HepG2 (cell line): Measurements from ENCODE around the gene ATP8B1. TPM values are rescaled to one million over a fixed set of nuclear protein-coding genes. Genes with fewer than 3 reads are reported as not detected.

ENCODE experiments used
- ETV5 ChIP-seq: IDR thresholded peaks from 2 replicates; pipeline ENCODE4 v1.6.1; 2018; ENCODE audit warnings: missing biosample characterization, missing genetic modification reagents, inconsistent platforms, borderline replicate concordance
- FOXA1 ChIP-seq, 2 experiments: fragments of 450-650 bp in 1 of 2; sonication (generic) in 1 of 2; formaldehyde crosslinking in 1 of 2; IDR thresholded peaks; 2 replicates each; pipeline versions ENCODE4 v1.4.0 to v1.6.1; 2016 to 2020; ENCODE audit warnings: missing genetic modification reagents in 1 of 2
- KAT8 ChIP-seq: IDR thresholded peaks from 2 replicates; pipeline ENCODE4 v1.6.1; 2016; ENCODE audit warnings: missing genetic modification reagents, missing compliant biosample characterization
- KMT2A ChIP-seq: sonication (generic); formaldehyde crosslinking; IDR thresholded peaks from 2 replicates; pipeline ENCODE4 v1.4.0; 2020; ENCODE audit warnings: missing genetic modification reagents
- MIXL1 ChIP-seq: IDR thresholded peaks from 2 replicates; pipeline ENCODE4 v1.6.1; 2016
- MTF2 ChIP-seq: sonication (generic); formaldehyde crosslinking; IDR thresholded peaks from 2 replicates; pipeline ENCODE4 v1.5.0; 2020; ENCODE audit warnings: missing genetic modification reagents, borderline replicate concordance
- RCOR2 ChIP-seq: IDR thresholded peaks from 2 replicates; pipeline ENCODE4 v1.6.1; 2016; ENCODE audit warnings: missing biosample characterization, missing genetic modification reagents
- SAFB2 ChIP-seq: sonication (generic); formaldehyde crosslinking; IDR thresholded peaks from 2 replicates; pipeline ENCODE4 v1.5.1; 2020; ENCODE audit warnings: missing genetic modification reagents, low read depth, mild to moderate bottlenecking, borderline replicate concordance
- SCMH1 ChIP-seq: sonication (generic); formaldehyde crosslinking; IDR thresholded peaks from 2 replicates; pipeline ENCODE4 v1.9.0; 2021; ENCODE audit warnings: missing genetic modification reagents, mild to moderate bottlenecking, borderline replicate concordance
- SRF ChIP-seq: IDR thresholded peaks from 2 replicates; pipeline ENCODE4 v1.6.1; 2011; ENCODE audit warnings: mild to moderate bottlenecking, low read depth, low read length, moderate library complexity
- TARDBP ChIP-seq: sonication (generic); formaldehyde crosslinking; IDR thresholded peaks from 2 replicates; pipeline ENCODE4 v1.8.0; 2022; ENCODE audit warnings: mild to moderate bottlenecking, missing genetic modification reagents
- YY1 ChIP-seq: IDR thresholded peaks from 2 replicates; pipeline ENCODE4 v1.6.1; 2011; ENCODE audit warnings: low read length, low read depth, moderate library complexity, mild to moderate bottlenecking; ENCODE audit not compliant: insufficient read depth, insufficient replicate concordance
- ZNF430 ChIP-seq: sonication (generic); formaldehyde crosslinking; IDR thresholded peaks from 2 replicates; pipeline ENCODE4 v1.9.0; 2021; ENCODE audit warnings: mild to moderate bottlenecking, missing genetic modification reagents
- ZNF484 ChIP-seq: sonication (generic); formaldehyde crosslinking; IDR thresholded peaks from 2 replicates; pipeline ENCODE4 v1.5.1; 2020; ENCODE audit warnings: mild to moderate bottlenecking, low read depth, missing genetic modification reagents, borderline replicate concordance
- ZNF530 ChIP-seq: sonication (generic); formaldehyde crosslinking; IDR thresholded peaks from 2 replicates; pipeline ENCODE4 v1.5.0; 2020; ENCODE audit warnings: low read depth, mild to moderate bottlenecking, missing genetic modification reagents
- ZNF543 ChIP-seq: sonication (generic); formaldehyde crosslinking; IDR thresholded peaks from 2 replicates; pipeline ENCODE4 v1.4.0; 2020; ENCODE audit warnings: mild to moderate bottlenecking, missing genetic modification reagents
- ZNF563 ChIP-seq: sonication (generic); formaldehyde crosslinking; IDR thresholded peaks from 2 replicates; pipeline ENCODE4 v1.8.0; 2022; ENCODE audit warnings: mild to moderate bottlenecking, moderate library complexity, missing genetic modification reagents
- ZNF766 ChIP-seq: sonication (generic); formaldehyde crosslinking; IDR thresholded peaks from 2 replicates; pipeline ENCODE4 v1.5.0; 2020; ENCODE audit warnings: missing genetic modification reagents, borderline replicate concordance
- polyA plus RNA-seq, 8 experiments: library from polyadenylated mRNA; depleted of rRNA in 3 of 8; stranded (reverse) in 7 of 8; unstranded in 1 of 8; fragments of >200 nt; fragmentation: Illumina TruSeq in 4 of 8; extraction: Trizol in 4 of 8; gene quantifications; 2 replicates each; pipeline versions ENCODE4 v1.2.1 to v1.2.3, GENCODE V29; 2011 to 2016; ENCODE audit warnings: low read depth in 4 of 8, missing spikeins in 1 of 8, mixed read lengths in 1 of 8; ENCODE audit not compliant: insufficient read depth in 1 of 8
- total RNA-seq, 5 experiments: library from RNA; depleted of rRNA; stranded (reverse); fragments of >200 nt; fragmentation: Illumina TruSeq; extraction: Trizol; gene quantifications; 2 replicates each; pipeline ENCODE4 v1.2.3, GENCODE V29; 2016; ENCODE audit warnings: low read depth in 1 of 5
- TF ChIP-seq, protein P1 (sequence below): sonication (generic); formaldehyde crosslinking; IDR thresholded peaks from 2 replicates; pipeline ENCODE4 v1.5.0; 2020; ENCODE audit warnings: missing genetic modification reagents, mild to moderate bottlenecking, borderline replicate concordance
- TF ChIP-seq, protein P2 (sequence below): sonication (generic); formaldehyde crosslinking; IDR thresholded peaks from 2 replicates; pipeline ENCODE4 v1.4.0; 2020; ENCODE audit warnings: missing genetic modification reagents
- TF ChIP-seq, protein P3 (sequence below): sonication (generic); formaldehyde crosslinking; IDR thresholded peaks from 2 replicates; pipeline ENCODE4 v1.4.0; 2020; ENCODE audit warnings: missing genetic modification reagents
- TF ChIP-seq, protein P4 (sequence below): sonication (generic); formaldehyde crosslinking; IDR thresholded peaks from 2 replicates; pipeline ENCODE4 v1.5.0; 2020; ENCODE audit warnings: missing genetic modification reagents, mild to moderate bottlenecking, borderline replicate concordance
- TF ChIP-seq, protein P5 (sequence below), 2 experiments: sonication (generic) in 1 of 2; formaldehyde crosslinking in 1 of 2; IDR thresholded peaks; 2 replicates each; pipeline versions ENCODE4 v1.4.0 to v1.6.1; 2018 to 2020; ENCODE audit warnings: missing genetic modification reagents in 2 of 2, borderline replicate concordance in 1 of 2, low read depth in 1 of 2, mild to moderate bottlenecking in 1 of 2, missing biosample characterization in 1 of 2

Gene ATP8B1
- total and polyA plus RNA-seq, 2 of the 13 experiments (the other 11 are each of a cell fraction or from before 2014, with no cell fraction given) = 2.8 to 4.0 TPM

DNA sequence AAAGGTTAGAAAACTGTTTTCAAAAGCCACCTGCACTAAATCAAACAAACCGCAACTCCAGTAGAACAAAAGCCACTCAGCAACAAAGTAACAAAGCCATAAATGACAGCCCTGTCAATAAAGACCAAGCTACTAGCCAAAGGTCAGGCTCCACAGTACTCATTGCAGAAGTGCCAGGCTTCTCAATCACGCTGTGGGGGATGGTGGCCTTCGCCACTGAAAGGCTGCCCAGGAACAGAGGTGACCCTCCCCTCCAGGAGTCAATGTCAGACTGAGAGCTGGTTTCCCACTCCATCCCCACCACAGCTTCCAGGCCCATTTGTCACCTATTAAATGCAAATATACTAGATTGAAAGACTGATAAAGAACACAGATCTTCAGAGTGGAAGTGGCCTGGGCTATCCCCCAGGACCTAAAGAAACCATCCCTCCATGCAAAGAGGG is 5.9 kb downstream of the ATP8B1 start (continued):
- TF ChIP-seq, protein P1, sequence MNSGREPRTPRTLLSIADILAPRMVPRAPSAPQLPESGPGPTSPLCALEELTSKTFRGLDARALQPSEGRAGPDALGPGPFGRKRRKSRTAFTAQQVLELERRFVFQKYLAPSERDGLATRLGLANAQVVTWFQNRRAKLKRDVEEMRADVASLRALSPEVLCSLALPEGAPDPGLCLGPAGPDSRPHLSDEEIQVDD (CRISPR knock-in tag) = no peak
- TF ChIP-seq KMT2A (no peak), ZNF430 (CRISPR knock-in tag) (peak; percentile 54; the same call in 1 of the 2 replicates), YY1 (no peak), ETV5 (CRISPR knock-in tag) (peak; percentile 51; the same call in 1 of the 2 replicates), TARDBP (CRISPR knock-in tag) (peak; percentile 79; the same call in 1 of the 2 replicates), ZNF530 (CRISPR knock-in tag) (no peak), MIXL1 (CRISPR knock-in tag) (peak; percentile 93), RCOR2 (CRISPR knock-in tag) (peak; percentile 57), ZNF484 (no peak), MTF2 (CRISPR knock-in tag) (no peak), ZNF766 (no peak), KAT8 (peak; percentile 37; the same call in 1 of the 2 replicates), FOXA1 (IDR thresholded peaks at IDR 0.05) (peak; percentile 87), FOXA1 (CRISPR knock-in tag; IDR thresholded peaks at IDR 0.05) (peak; percentile 95), SCMH1 (CRISPR knock-in tag) (no peak), SAFB2 (CRISPR knock-in tag) (no peak), SRF (peak; percentile 76; the same call in 1 of the 2 replicates), ZNF543 (CRISPR knock-in tag) (no peak), ZNF563 (no peak)
- TF ChIP-seq, protein P2, sequence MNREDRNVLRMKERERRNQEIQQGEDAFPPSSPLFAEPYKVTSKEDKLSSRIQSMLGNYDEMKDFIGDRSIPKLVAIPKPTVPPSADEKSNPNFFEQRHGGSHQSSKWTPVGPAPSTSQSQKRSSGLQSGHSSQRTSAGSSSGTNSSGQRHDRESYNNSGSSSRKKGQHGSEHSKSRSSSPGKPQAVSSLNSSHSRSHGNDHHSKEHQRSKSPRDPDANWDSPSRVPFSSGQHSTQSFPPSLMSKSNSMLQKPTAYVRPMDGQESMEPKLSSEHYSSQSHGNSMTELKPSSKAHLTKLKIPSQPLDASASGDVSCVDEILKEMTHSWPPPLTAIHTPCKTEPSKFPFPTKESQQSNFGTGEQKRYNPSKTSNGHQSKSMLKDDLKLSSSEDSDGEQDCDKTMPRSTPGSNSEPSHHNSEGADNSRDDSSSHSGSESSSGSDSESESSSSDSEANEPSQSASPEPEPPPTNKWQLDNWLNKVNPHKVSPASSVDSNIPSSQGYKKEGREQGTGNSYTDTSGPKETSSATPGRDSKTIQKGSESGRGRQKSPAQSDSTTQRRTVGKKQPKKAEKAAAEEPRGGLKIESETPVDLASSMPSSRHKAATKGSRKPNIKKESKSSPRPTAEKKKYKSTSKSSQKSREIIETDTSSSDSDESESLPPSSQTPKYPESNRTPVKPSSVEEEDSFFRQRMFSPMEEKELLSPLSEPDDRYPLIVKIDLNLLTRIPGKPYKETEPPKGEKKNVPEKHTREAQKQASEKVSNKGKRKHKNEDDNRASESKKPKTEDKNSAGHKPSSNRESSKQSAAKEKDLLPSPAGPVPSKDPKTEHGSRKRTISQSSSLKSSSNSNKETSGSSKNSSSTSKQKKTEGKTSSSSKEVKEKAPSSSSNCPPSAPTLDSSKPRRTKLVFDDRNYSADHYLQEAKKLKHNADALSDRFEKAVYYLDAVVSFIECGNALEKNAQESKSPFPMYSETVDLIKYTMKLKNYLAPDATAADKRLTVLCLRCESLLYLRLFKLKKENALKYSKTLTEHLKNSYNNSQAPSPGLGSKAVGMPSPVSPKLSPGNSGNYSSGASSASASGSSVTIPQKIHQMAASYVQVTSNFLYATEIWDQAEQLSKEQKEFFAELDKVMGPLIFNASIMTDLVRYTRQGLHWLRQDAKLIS (CRISPR knock-in tag) = no peak
- TF ChIP-seq, protein P3, sequence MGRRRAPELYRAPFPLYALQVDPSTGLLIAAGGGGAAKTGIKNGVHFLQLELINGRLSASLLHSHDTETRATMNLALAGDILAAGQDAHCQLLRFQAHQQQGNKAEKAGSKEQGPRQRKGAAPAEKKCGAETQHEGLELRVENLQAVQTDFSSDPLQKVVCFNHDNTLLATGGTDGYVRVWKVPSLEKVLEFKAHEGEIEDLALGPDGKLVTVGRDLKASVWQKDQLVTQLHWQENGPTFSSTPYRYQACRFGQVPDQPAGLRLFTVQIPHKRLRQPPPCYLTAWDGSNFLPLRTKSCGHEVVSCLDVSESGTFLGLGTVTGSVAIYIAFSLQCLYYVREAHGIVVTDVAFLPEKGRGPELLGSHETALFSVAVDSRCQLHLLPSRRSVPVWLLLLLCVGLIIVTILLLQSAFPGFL (CRISPR knock-in tag) = no peak
- TF ChIP-seq, protein P4, sequence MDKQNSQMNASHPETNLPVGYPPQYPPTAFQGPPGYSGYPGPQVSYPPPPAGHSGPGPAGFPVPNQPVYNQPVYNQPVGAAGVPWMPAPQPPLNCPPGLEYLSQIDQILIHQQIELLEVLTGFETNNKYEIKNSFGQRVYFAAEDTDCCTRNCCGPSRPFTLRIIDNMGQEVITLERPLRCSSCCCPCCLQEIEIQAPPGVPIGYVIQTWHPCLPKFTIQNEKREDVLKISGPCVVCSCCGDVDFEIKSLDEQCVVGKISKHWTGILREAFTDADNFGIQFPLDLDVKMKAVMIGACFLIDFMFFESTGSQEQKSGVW (CRISPR knock-in tag) = no peak
- TF ChIP-seq, protein P5, sequence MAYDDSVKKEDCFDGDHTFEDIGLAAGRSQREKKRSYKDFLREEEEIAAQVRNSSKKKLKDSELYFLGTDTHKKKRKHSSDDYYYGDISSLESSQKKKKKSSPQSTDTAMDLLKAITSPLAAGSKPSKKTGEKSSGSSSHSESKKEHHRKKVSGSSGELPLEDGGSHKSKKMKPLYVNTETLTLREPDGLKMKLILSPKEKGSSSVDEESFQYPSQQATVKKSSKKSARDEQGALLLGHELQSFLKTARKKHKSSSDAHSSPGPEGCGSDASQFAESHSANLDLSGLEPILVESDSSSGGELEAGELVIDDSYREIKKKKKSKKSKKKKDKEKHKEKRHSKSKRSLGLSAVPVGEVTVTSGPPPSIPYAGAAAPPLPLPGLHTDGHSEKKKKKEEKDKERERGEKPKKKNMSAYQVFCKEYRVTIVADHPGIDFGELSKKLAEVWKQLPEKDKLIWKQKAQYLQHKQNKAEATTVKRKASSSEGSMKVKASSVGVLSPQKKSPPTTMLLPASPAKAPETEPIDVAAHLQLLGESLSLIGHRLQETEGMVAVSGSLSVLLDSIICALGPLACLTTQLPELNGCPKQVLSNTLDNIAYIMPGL (CRISPR knock-in tag; IDR thresholded peaks at IDR 0.05; ENCODE audit: borderline replicate concordance in 1 of 2, low read depth in 1 of 2) = peak; percentile 35 to 72; a peak in 2 of 4 replicates
